IPS DF 6.9 (cell line): Measurements from ENCODE around the gene RBM34.
A peak's percentile ranks its signal among the peaks of the same experiment; 100 is the strongest.
"Not testable (repeated sequence)": the region's sequence is repeated elsewhere in the genome, so short reads cannot be mapped to it uniquely, and the experiment has no call there.

Experiments
- DNase-seq: peaks from one replicate; pipeline ENCODE4 v3.0.0-alpha.2; 2013; ENCODE audit warnings: low read depth, low spot score
- H3K27ac ChIP-seq: one replicate; pipeline ENCODE4 v1.5.1; 2013; ENCODE audit warnings: low read length, control low read depth
- H3K27me3 ChIP-seq: 2 replicates; pipeline ENCODE4 v1.6.1; 2013; ENCODE audit warnings: mild to moderate bottlenecking, low read length; ENCODE audit not compliant: control insufficient read depth, insufficient read depth
- H3K36me3 ChIP-seq: 2 replicates; pipeline ENCODE4 v1.6.1; 2013; ENCODE audit warnings: low read length; ENCODE audit not compliant: control insufficient read depth, insufficient read depth
- H3K4me1 ChIP-seq: 2 replicates; pipeline ENCODE4 v1.6.1; 2013; ENCODE audit warnings: low read length; ENCODE audit not compliant: control insufficient read depth, insufficient read depth
- H3K4me3 ChIP-seq: 2 replicates; pipeline ENCODE4 v1.5.1; 2013; ENCODE audit warnings: mild to moderate bottlenecking, low read length
- H3K9me3 ChIP-seq: 2 replicates; pipeline ENCODE4 v1.6.1; 2013; ENCODE audit warnings: low read length, inconsistent platforms; ENCODE audit not compliant: control insufficient read depth, insufficient read depth
- WGBS: extraction: QIAGEN DNeasy Blood & Tissue Kit; methylation state at CpG from one replicate; pipeline ENCODE4 v1.1.7; 2013; ENCODE audit warnings: mixed read lengths, missing lambda C conversion rate; ENCODE audit not compliant: insufficient read length, insufficient coverage; 5-methylcytosine and 5-hydroxymethylcytosine counted together

RBM34 gene

GRCh38 chr1:235160957-235161684 lies at the start of gene RBM34:
Gene RBM34 (minus strand): TSS chr1:235161250. CDS start chr1:235161226, 24 bp downstream.
- peak within 1 kb of the TSS; percentile 69 for H3K4me3 ChIP-seq
- no peak within 1 kb of the TSS for H3K27ac ChIP-seq
- peak; percentile 67 for DNase-seq
- no peaks in the 10 kb centered on the region for H3K4me1 ChIP-seq
- no peaks in the 10 kb centered on the region for H3K9me3 ChIP-seq
- H3K27me3 ChIP-seq: no peaks in the 10 kb centered on the region
- H3K36me3 ChIP-seq: peaks cover 3% of the 10 kb centered on the region; the same call in 1 of the 2 replicates
- no CpG with 5 or more reads among the region's 52 CpGs for WGBS

GRCh38 chr1:235207209-235207565 lies 46.1 kb upstream of the RBM34 start:
- H3K4me1 ChIP-seq: no peaks in the 10 kb centered on the region

GRCh38 chr1:235206533-235207208 lies 45.6 kb upstream of the RBM34 start:
- H3K27ac ChIP-seq: no peak overlapping the region
- no peak overlapping the region for H3K4me3 ChIP-seq
- H3K27me3 ChIP-seq: no peaks in the 10 kb centered on the region
- DNase-seq: no peak
- no peaks in the 10 kb centered on the region for H3K9me3 ChIP-seq
- no peaks in the 10 kb centered on the region for H3K4me1 ChIP-seq
- H3K36me3 ChIP-seq: no peaks in the 10 kb centered on the region; the same call in 1 of the 2 replicates
- WGBS: no CpG with 5 or more reads among the region's 4 CpGs

More at GRCh38 chr1:235207209-235207565, 46.1 kb upstream of the RBM34 start:
- no peak overlapping the region for H3K4me3 ChIP-seq
- no peaks in the 10 kb centered on the region; the same call in 1 of the 2 replicates for H3K36me3 ChIP-seq
- H3K9me3 ChIP-seq: no peaks in the 10 kb centered on the region
- DNase-seq: no peak
- H3K27ac ChIP-seq: no peak overlapping the region
- no CpG with 5 or more reads among the region's 2 CpGs for WGBS
- H3K27me3 ChIP-seq: no peaks in the 10 kb centered on the region

- no peak overlapping the region for H3K27ac ChIP-seq
- WGBS: no CpG with 5 or more reads among the region's 3 CpGs
- H3K4me1 ChIP-seq: no peaks in the 10 kb centered on the region
Measured at GRCh38 chr1:235205687-235206086, 44.6 kb upstream of the RBM34 start.

GRCh38 chr1:235203428-235203827 lies 42.4 kb upstream of the RBM34 start:
- Histone ChIP-seq H3K27me3 (no peaks in the 10 kb centered on the region), H3K4me1 (no peaks in the 10 kb centered on the region), H3K27ac (no peak overlapping the region), H3K4me3 (no peak overlapping the region), H3K36me3 (no peaks in the 10 kb centered on the region; the same call in 1 of the 2 replicates), H3K9me3 (no peaks in the 10 kb centered on the region)
- no peak for DNase-seq
- no CpG with 5 or more reads among the region's 1 CpG for WGBS

More at GRCh38 chr1:235205687-235206086, 44.6 kb upstream of the RBM34 start:
- Histone ChIP-seq H3K27me3 (no peaks in the 10 kb centered on the region), H3K9me3 (no peaks in the 10 kb centered on the region), H3K36me3 (no peaks in the 10 kb centered on the region; the same call in 1 of the 2 replicates), H3K4me3 (no peak overlapping the region)
- no peak for DNase-seq

- not testable (repeated sequence) for H3K4me3 ChIP-seq, H3K27ac ChIP-seq, H3K4me1 ChIP-seq, H3K36me3 ChIP-seq, H3K9me3 ChIP-seq, DNase-seq, H3K27me3 ChIP-seq
- no CpG with 5 or more reads among the region's 5 CpGs for WGBS
Measured at GRCh38 chr1:235202447-235202846, 41.4 kb upstream of the RBM34 start.

- H3K36me3 ChIP-seq: no peaks in the 10 kb centered on the region; the same call in 1 of the 2 replicates
- no peak overlapping the region for H3K4me3 ChIP-seq
- WGBS: no CpG with 5 or more reads among the region's 6 CpGs
- no peaks in the 10 kb centered on the region for H3K4me1 ChIP-seq
- peak; percentile 57 for DNase-seq
- no peaks in the 10 kb centered on the region for H3K9me3 ChIP-seq
- H3K27ac ChIP-seq: no peak overlapping the region
- no peaks in the 10 kb centered on the region for H3K27me3 ChIP-seq
Measured at GRCh38 chr1:235199441-235199840, 38.4 kb upstream of the RBM34 start.

- H3K4me3 ChIP-seq: no peak overlapping the region
- H3K9me3 ChIP-seq: no peaks in the 10 kb centered on the region
- no peaks in the 10 kb centered on the region for H3K27me3 ChIP-seq
- H3K27ac ChIP-seq: no peak overlapping the region
- H3K4me1 ChIP-seq: no peaks in the 10 kb centered on the region
- H3K36me3 ChIP-seq: no peaks in the 10 kb centered on the region
- no peak for DNase-seq
Measured at GRCh38 chr1:235190431-235190830, 29.4 kb upstream of the RBM34 start.

- Histone ChIP-seq H3K4me3 (no peak overlapping the region), H3K4me1 (no peaks in the 10 kb centered on the region), H3K27me3 (no peaks in the 10 kb centered on the region), H3K27ac (no peak overlapping the region), H3K36me3 (no peaks in the 10 kb centered on the region; the same call in 1 of the 2 replicates), H3K9me3 (no peaks in the 10 kb centered on the region)
- no peak for DNase-seq
- WGBS: no CpG with 5 or more reads among the region's 4 CpGs
Measured at GRCh38 chr1:235187316-235187715, 26.3 kb upstream of the RBM34 start.

GRCh38 chr1:235181561-235182245 lies 20.7 kb upstream of the RBM34 start:
- no peaks in the 10 kb centered on the region for H3K4me1 ChIP-seq
- no peak overlapping the region for H3K27ac ChIP-seq
- DNase-seq: no peak
- H3K36me3 ChIP-seq: peaks cover 5% of the 10 kb centered on the region; the same call in 1 of the 2 replicates
- no peaks in the 10 kb centered on the region for H3K9me3 ChIP-seq
- H3K4me3 ChIP-seq: no peak overlapping the region
- no peaks in the 10 kb centered on the region for H3K27me3 ChIP-seq
- no CpG with 5 or more reads among the region's 8 CpGs for WGBS
